Neural cell (in vitro differentiated cells): Measurements from ENCODE around the gene QARS1.

ENCODE experiments used
- EZH2 ChIP-seq: fragments of 200-600, 300-800 bp; shearing (Covaris generic), sonication (generic); IDR thresholded peaks from 2 replicates; pipeline ENCODE4 v1.6.1; 2014; ENCODE audit warnings: antibody characterized with exemption, low read length, borderline replicate concordance, mild to moderate bottlenecking; ENCODE audit not compliant: insufficient read depth, poor library complexity, severe bottlenecking
- RAD21 ChIP-seq: fragments of 450-650 bp; conservative IDR thresholded peaks from 2 replicates; pipeline ENCODE4 v1.6.1; 2014; ENCODE audit warnings: antibody characterized with exemption, mild to moderate bottlenecking, moderate library complexity
- SMC3 ChIP-seq: fragments of 450-650 bp; conservative IDR thresholded peaks from 2 replicates; pipeline ENCODE4 v1.6.1; 2014; ENCODE audit warnings: antibody characterized with exemption, mild to moderate bottlenecking, moderate library complexity; ENCODE audit not compliant: poor library complexity
- TF ChIP-seq, protein P1 (sequence below): fragments of 450-650 bp; IDR thresholded peaks from 2 replicates; pipeline ENCODE4 v1.5.1; 2014; ENCODE audit warnings: antibody characterized with exemption, mild to moderate bottlenecking, moderate library complexity; ENCODE audit not compliant: poor library complexity, severe bottlenecking
- TF ChIP-seq, protein P2 (sequence below): IDR thresholded peaks from 2 replicates; pipeline ENCODE4 v1.6.1; 2012; ENCODE audit warnings: borderline replicate concordance

DNA sequence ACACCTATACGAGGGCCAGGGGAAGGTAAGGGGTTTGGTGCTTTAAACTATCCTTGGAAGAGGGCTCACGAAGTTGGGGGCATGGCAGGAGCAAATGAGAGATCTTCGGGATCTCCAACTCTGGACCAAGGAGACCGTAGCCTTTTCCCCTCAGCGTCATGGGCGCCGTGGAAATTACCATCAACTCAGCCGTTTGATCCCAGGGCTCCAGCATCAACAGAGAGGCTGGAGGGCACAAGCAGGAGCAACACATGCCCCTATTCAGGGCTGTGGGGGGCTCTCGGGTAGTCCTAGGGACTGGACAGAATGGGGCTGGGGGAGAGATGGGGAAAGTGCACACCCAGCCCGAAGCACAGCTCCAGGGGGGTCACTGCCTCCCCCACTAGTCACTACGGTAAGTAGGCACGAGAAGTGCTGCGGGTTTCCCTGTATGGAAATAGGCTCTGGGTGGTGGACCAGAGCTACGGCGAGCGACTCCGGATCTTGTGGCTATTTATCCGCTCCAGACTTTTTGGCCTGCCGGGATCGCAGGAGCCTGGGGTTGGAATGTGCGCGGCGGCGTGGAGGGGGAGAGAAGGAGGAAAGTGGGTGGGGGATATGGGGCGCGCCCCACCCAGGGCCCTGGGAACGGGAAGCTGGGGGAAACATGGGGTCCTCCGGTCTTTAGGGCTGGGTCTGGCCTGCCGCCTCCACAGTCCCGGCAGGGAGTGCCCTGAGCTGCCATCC is 28.8 kb upstream of the QARS1 start:
- TF ChIP-seq EZH2 (no peak), RAD21 (peak; percentile 14), SMC3 (peak; percentile 25)
- TF ChIP-seq, protein P1, sequence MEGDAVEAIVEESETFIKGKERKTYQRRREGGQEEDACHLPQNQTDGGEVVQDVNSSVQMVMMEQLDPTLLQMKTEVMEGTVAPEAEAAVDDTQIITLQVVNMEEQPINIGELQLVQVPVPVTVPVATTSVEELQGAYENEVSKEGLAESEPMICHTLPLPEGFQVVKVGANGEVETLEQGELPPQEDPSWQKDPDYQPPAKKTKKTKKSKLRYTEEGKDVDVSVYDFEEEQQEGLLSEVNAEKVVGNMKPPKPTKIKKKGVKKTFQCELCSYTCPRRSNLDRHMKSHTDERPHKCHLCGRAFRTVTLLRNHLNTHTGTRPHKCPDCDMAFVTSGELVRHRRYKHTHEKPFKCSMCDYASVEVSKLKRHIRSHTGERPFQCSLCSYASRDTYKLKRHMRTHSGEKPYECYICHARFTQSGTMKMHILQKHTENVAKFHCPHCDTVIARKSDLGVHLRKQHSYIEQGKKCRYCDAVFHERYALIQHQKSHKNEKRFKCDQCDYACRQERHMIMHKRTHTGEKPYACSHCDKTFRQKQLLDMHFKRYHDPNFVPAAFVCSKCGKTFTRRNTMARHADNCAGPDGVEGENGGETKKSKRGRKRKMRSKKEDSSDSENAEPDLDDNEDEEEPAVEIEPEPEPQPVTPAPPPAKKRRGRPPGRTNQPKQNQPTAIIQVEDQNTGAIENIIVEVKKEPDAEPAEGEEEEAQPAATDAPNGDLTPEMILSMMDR = no peak
- TF ChIP-seq, protein P2, sequence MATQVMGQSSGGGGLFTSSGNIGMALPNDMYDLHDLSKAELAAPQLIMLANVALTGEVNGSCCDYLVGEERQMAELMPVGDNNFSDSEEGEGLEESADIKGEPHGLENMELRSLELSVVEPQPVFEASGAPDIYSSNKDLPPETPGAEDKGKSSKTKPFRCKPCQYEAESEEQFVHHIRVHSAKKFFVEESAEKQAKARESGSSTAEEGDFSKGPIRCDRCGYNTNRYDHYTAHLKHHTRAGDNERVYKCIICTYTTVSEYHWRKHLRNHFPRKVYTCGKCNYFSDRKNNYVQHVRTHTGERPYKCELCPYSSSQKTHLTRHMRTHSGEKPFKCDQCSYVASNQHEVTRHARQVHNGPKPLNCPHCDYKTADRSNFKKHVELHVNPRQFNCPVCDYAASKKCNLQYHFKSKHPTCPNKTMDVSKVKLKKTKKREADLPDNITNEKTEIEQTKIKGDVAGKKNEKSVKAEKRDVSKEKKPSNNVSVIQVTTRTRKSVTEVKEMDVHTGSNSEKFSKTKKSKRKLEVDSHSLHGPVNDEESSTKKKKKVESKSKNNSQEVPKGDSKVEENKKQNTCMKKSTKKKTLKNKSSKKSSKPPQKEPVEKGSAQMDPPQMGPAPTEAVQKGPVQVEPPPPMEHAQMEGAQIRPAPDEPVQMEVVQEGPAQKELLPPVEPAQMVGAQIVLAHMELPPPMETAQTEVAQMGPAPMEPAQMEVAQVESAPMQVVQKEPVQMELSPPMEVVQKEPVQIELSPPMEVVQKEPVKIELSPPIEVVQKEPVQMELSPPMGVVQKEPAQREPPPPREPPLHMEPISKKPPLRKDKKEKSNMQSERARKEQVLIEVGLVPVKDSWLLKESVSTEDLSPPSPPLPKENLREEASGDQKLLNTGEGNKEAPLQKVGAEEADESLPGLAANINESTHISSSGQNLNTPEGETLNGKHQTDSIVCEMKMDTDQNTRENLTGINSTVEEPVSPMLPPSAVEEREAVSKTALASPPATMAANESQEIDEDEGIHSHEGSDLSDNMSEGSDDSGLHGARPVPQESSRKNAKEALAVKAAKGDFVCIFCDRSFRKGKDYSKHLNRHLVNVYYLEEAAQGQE = no peak
